ENCODE data around the gene SHISA9.

SHISA9 gene

DNA sequence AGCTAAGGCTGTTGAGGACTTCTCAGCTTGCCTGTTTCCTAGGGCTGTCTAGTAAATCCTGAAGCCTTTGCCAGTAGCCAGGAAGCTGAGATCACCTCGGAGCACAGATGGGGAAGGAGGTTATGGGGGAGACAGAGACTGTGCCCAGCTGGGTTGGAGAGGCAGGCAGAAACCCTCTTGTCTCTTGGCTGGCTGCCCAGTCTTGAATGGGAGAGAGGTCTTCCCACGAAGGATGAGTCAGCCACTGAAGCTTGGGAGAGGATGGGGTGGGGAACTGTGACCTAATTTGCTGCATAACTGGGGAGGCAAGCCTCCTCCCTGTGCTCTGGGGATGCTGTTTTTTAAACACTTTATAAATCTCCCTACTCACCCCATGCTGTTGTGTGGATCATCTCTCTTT is 69.8 kb downstream of the SHISA9 start:
- H3K9me3 ChIP-seq (ENCODE audit: insufficient read depth, low read length) = no peaks in the 10 kb centered on the region
- no peaks in the 10 kb centered on the region for H3K36me3 ChIP-seq (ENCODE audit: insufficient read depth, insufficient read length, low read length)
- no peaks in the 10 kb centered on the region for H3K27me3 ChIP-seq (ENCODE audit: insufficient read depth, insufficient read length)
- TF ChIP-seq ZNF274 (IDR thresholded peaks at IDR 0.05; ENCODE audit: low read depth, low read length) (no peak), YY1 (IDR thresholded peaks at IDR 0.05; ENCODE audit: insufficient read depth, insufficient read length) (no peak), SUZ12 (IDR thresholded peaks at IDR 0.05; ENCODE audit: extremely low read depth, insufficient read depth, insufficient read length) (no peak)
- H3K4me1 ChIP-seq (ENCODE audit: insufficient read depth, insufficient read length) = peaks cover 6% of the 10 kb centered on the region
- DNase-seq (ENCODE audit: low read depth, low spot score) = peak; percentile 18
- no peak overlapping the region for H3K4me3 ChIP-seq (ENCODE audit: insufficient read length, low read depth)
- H3K9ac ChIP-seq (ENCODE audit: insufficient read length, low read depth) = no peak overlapping the region

DNA sequence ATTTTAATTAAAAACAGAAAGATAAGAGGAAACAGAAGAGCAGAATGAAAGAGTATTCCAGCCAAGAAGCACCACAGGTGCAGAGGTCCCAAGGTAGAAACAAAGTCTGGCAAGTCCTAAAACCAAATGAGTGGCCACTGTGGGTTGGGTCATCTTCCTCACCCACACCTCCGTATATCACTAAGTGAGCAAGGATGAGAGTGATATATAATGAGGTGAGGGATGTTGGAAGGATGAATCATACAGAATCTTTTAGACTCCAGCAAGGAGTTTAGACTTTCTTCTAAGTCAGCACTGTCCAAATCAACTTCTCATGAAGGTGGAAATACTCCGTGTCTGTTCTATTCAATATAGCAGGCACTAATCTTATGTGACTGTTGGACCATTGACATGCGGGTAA is 70.8 kb downstream of the SHISA9 start:
- TF ChIP-seq ZNF274 (IDR thresholded peaks at IDR 0.05; ENCODE audit: low read depth, low read length) = no peak
- no peak overlapping the region for H3K4me3 ChIP-seq (ENCODE audit: insufficient read length, low read depth)
- no peak overlapping the region for H3K9ac ChIP-seq (ENCODE audit: insufficient read length, low read depth)
- DNase-seq (ENCODE audit: low read depth, low spot score) = no peak
- H3K4me1 ChIP-seq (ENCODE audit: insufficient read depth, insufficient read length) = peaks cover 6% of the 10 kb centered on the region
- H3K36me3 ChIP-seq (ENCODE audit: insufficient read depth, insufficient read length, low read length) = no peaks in the 10 kb centered on the region
- no peaks in the 10 kb centered on the region for H3K9me3 ChIP-seq (ENCODE audit: insufficient read depth, low read length)
- H3K27me3 ChIP-seq (ENCODE audit: insufficient read depth, insufficient read length) = no peaks in the 10 kb centered on the region

DNA sequence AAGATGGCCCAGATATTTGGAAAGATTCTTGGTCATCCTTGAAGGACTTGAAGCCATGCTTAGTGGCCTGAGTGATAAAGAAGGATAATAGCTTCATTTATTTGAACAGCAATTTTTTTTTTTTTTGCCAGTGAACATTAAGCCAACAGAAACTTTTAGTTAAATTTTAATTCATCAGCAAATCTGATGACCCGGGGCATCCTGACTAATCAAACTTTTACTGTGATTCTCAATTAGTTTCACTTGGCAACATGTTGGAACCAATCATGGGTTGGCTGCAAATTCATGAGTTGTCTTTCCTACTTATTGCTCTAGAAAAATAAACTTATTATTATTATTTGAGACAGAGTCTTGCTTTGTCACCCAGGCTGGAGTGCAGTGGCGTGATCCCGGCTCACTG is 74.4 kb downstream of the SHISA9 start:
- Histone ChIP-seq H3K4me1 (ENCODE audit: insufficient read depth, insufficient read length) (peaks cover 6% of the 10 kb centered on the region), H3K27me3 (ENCODE audit: insufficient read depth, insufficient read length) (no peaks in the 10 kb centered on the region), H3K9me3 (ENCODE audit: insufficient read depth, low read length) (no peaks in the 10 kb centered on the region; the same call in 1 of the 2 replicates), H3K36me3 (ENCODE audit: insufficient read depth, insufficient read length, low read length) (no peaks in the 10 kb centered on the region), H3K9ac (ENCODE audit: insufficient read length, low read depth) (no peak overlapping the region), H3K4me3 (ENCODE audit: insufficient read length, low read depth) (no peak overlapping the region)
- no peak for TF ChIP-seq SUZ12 (IDR thresholded peaks at IDR 0.05; ENCODE audit: extremely low read depth, insufficient read depth, insufficient read length)
- no peak for TF ChIP-seq YY1 (IDR thresholded peaks at IDR 0.05; ENCODE audit: insufficient read depth, insufficient read length)
- TF ChIP-seq ZNF274 (IDR thresholded peaks at IDR 0.05; ENCODE audit: low read depth, low read length) = no peak
- DNase-seq (ENCODE audit: low read depth, low spot score) = no peak

DNA sequence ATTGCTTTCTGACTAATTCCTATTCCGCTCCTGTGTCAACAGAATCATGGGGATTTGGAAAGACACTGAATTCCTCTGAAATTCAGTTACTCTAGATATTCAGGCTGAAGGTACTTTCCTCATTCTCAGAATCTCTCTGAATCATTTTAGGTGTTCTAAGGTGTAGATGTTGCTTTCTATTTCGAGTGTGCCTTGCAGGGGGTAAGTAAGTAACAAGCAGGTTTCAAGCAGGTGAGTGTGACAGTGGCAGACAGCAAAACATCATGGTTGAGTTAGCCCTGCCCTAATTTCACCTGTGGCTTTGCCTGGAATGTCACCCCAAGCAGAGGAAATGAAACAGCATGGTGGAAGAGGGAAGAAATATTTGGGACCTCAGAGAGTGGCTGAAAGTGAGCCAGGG is 75.1 kb downstream of the SHISA9 start:
- Histone ChIP-seq H3K4me1 (ENCODE audit: insufficient read depth, insufficient read length) (peaks cover 4% of the 10 kb centered on the region), H3K36me3 (ENCODE audit: insufficient read depth, insufficient read length, low read length) (no peaks in the 10 kb centered on the region), H3K4me3 (ENCODE audit: insufficient read length, low read depth) (no peak overlapping the region), H3K9ac (ENCODE audit: insufficient read length, low read depth) (no peak overlapping the region), H3K9me3 (ENCODE audit: insufficient read depth, low read length) (no peaks in the 10 kb centered on the region; the same call in 1 of the 2 replicates), H3K27me3 (ENCODE audit: insufficient read depth, insufficient read length) (no peaks in the 10 kb centered on the region)
- no peak for TF ChIP-seq SUZ12 (IDR thresholded peaks at IDR 0.05; ENCODE audit: extremely low read depth, insufficient read depth, insufficient read length)
- TF ChIP-seq ZNF274 (IDR thresholded peaks at IDR 0.05; ENCODE audit: low read depth, low read length) = no peak
- TF ChIP-seq YY1 (IDR thresholded peaks at IDR 0.05; ENCODE audit: insufficient read depth, insufficient read length) = no peak
- DNase-seq (ENCODE audit: low read depth, low spot score) = no peak

DNA sequence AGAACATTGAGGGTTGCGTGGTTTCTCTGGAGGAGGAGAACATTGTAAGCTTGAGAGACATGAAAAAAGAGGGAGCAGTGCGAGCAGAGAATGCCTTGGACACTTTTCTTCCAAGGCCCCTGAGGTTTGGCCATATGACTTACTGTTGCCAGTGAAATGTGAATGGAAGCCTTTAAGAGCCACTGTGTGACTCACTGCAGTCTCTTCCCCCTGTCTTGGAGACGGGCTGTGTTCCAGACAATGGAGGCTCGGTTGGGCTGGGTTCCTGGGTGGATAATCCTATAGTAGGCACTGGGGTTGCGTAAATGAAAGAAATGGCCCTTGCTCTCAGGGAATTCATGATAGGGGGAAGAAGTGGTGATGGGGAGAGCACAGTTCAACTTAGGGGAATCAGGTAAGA is 75.5 kb downstream of the SHISA9 start:
- Histone ChIP-seq H3K27me3 (ENCODE audit: insufficient read depth, insufficient read length) (no peaks in the 10 kb centered on the region), H3K4me1 (ENCODE audit: insufficient read depth, insufficient read length) (peaks cover 4% of the 10 kb centered on the region), H3K36me3 (ENCODE audit: insufficient read depth, insufficient read length, low read length) (no peaks in the 10 kb centered on the region), H3K9me3 (ENCODE audit: insufficient read depth, low read length) (no peaks in the 10 kb centered on the region; the same call in 1 of the 2 replicates), H3K9ac (ENCODE audit: insufficient read length, low read depth) (no peak overlapping the region), H3K4me3 (ENCODE audit: insufficient read length, low read depth) (no peak overlapping the region)
- peak; percentile 8 for DNase-seq (ENCODE audit: low read depth, low spot score)
- no peak for TF ChIP-seq ZNF274 (IDR thresholded peaks at IDR 0.05; ENCODE audit: low read depth, low read length)
- TF ChIP-seq SUZ12 (IDR thresholded peaks at IDR 0.05; ENCODE audit: extremely low read depth, insufficient read depth, insufficient read length) = no peak
- TF ChIP-seq YY1 (IDR thresholded peaks at IDR 0.05; ENCODE audit: insufficient read depth, insufficient read length) = no peak

DNA sequence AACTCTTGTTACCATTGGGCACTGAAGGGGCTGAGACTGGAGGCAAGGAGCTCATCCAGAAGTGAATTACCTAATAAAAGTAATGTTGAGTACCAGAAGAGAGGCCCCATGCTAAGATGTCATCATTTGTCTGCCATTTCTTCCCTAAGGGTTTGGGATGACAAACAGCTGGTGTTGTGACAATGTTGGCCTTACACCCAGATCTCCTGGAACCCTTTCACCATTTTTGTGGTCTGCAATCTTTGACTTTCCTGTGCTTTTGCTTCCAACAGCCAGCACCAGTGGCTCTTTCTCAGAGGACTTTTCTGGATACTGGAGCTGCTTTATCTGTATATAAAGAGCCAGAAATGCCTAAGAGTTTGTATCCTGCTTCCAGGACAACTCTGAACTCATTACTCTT is 84.1 kb downstream of the SHISA9 start:
- peaks cover 17% of the 10 kb centered on the region for H3K9me3 ChIP-seq (ENCODE audit: insufficient read depth, low read length)
- no peak overlapping the region for H3K9ac ChIP-seq (ENCODE audit: insufficient read length, low read depth)
- no peaks in the 10 kb centered on the region for H3K36me3 ChIP-seq (ENCODE audit: insufficient read depth, insufficient read length, low read length)
- H3K4me1 ChIP-seq (ENCODE audit: insufficient read depth, insufficient read length) = peaks cover 4% of the 10 kb centered on the region
- no peak for DNase-seq (ENCODE audit: low read depth, low spot score)
- TF ChIP-seq YY1 (IDR thresholded peaks at IDR 0.05; ENCODE audit: insufficient read depth, insufficient read length) (no peak), SUZ12 (IDR thresholded peaks at IDR 0.05; ENCODE audit: extremely low read depth, insufficient read depth, insufficient read length) (no peak), ZNF274 (IDR thresholded peaks at IDR 0.05; ENCODE audit: low read depth, low read length) (no peak)
- H3K4me3 ChIP-seq (ENCODE audit: insufficient read length, low read depth) = no peak overlapping the region
- no peaks in the 10 kb centered on the region for H3K27me3 ChIP-seq (ENCODE audit: insufficient read depth, insufficient read length)

DNA sequence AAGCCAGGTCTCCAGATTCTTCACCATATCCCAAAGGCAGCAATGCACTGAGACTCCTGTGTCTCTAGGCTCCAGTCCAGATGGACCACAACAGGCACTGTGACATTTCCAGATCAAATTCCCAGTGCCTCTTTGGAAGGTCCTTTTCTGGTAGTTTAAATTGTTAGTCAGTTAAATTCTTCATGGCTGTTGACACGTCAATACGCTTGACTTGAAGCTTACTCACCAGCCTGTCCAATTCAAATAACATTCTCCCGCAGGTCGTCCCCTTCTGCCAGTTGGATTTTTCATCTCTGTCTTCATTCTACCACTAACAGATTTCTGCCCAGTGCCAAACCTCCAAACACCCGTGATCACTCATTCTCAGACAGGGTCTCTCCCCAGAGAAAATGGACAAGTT is 86.7 kb downstream of the SHISA9 start:
- H3K9me3 ChIP-seq (ENCODE audit: insufficient read depth, low read length) = peaks cover 17% of the 10 kb centered on the region
- no peak for TF ChIP-seq YY1 (IDR thresholded peaks at IDR 0.05; ENCODE audit: insufficient read depth, insufficient read length)
- no peak for TF ChIP-seq ZNF274 (IDR thresholded peaks at IDR 0.05; ENCODE audit: low read depth, low read length)
- TF ChIP-seq SUZ12 (IDR thresholded peaks at IDR 0.05; ENCODE audit: extremely low read depth, insufficient read depth, insufficient read length) = no peak
- no peak overlapping the region for H3K9ac ChIP-seq (ENCODE audit: insufficient read length, low read depth)
- no peaks in the 10 kb centered on the region for H3K36me3 ChIP-seq (ENCODE audit: insufficient read depth, insufficient read length, low read length)
- H3K27me3 ChIP-seq (ENCODE audit: insufficient read depth, insufficient read length) = no peaks in the 10 kb centered on the region
- DNase-seq (ENCODE audit: low read depth, low spot score) = no peak
- no peaks in the 10 kb centered on the region for H3K4me1 ChIP-seq (ENCODE audit: insufficient read depth, insufficient read length)
- H3K4me3 ChIP-seq (ENCODE audit: insufficient read length, low read depth) = no peak overlapping the region

DNA sequence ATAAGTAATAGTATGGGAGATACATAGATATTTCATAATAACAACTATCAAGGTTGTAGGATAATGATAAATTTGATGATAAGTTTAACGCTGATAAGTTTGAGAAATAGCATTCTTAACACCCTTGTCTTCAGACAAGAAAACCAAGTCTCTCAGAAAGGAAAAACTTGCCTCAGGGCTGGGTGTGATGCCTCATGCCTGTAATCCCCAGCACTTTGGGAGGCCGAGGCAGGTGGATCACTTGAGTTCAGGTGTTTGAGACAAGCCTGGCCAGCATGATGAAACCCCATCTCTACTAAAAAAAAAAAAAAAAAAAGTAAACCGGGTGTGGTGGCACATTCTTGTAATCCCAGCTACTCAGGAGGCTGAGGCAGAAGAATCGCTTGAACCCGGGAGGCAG is 90.7 kb downstream of the SHISA9 start:
- H3K36me3 ChIP-seq (ENCODE audit: insufficient read depth, insufficient read length, low read length) = no peaks in the 10 kb centered on the region
- no peak overlapping the region for H3K9ac ChIP-seq (ENCODE audit: insufficient read length, low read depth)
- H3K9me3 ChIP-seq (ENCODE audit: insufficient read depth, low read length) = no peaks in the 10 kb centered on the region
- no peaks in the 10 kb centered on the region for H3K27me3 ChIP-seq (ENCODE audit: insufficient read depth, insufficient read length)
- TF ChIP-seq ZNF274 (IDR thresholded peaks at IDR 0.05; ENCODE audit: low read depth, low read length) = no peak
- TF ChIP-seq SUZ12 (IDR thresholded peaks at IDR 0.05; ENCODE audit: extremely low read depth, insufficient read depth, insufficient read length) = no peak
- no peak for TF ChIP-seq YY1 (IDR thresholded peaks at IDR 0.05; ENCODE audit: insufficient read depth, insufficient read length)
- DNase-seq (ENCODE audit: low read depth, low spot score) = no peak
- no peaks in the 10 kb centered on the region for H3K4me1 ChIP-seq (ENCODE audit: insufficient read depth, insufficient read length)
- no peak overlapping the region for H3K4me3 ChIP-seq (ENCODE audit: insufficient read length, low read depth)
